Naive thymus-derived CD4-positive, alpha-beta T cell (primary cell): ENCODE data around the gene GDNF. TPM values are rescaled to one million over a fixed set of nuclear protein-coding genes. Genes with fewer than 3 reads are reported as not detected.

Experiments
- ATAC-seq: fragments of 150-1000 bp; cut with Tn5 transposase; 2 replicates; pipeline ENCODE4 v1.10.0; 2021; ENCODE audit warnings: mild to moderate bottlenecking, moderate library complexity
- CTCF ChIA-PET: fragments of 350-600 bp; sonication (Branson Sonifier 250); formaldehyde crosslinking; loops from one replicate; lab custom pipeline; 2021; ENCODE audit warnings: antibody characterized with exemption; lab: Charles Lee
- POLR2A ChIA-PET: fragments of 350-600 bp; sonication (Branson Sonifier 250); formaldehyde crosslinking; loops from one replicate; lab custom pipeline; 2021; ENCODE audit warnings: antibody characterized with exemption, inconsistent platforms; lab: Charles Lee
- DNase-seq, 9 donors: peaks; one replicate each; pipeline versions ENCODE4 v3.0.0 to v3.0.0-alpha.2; 2020 to 2022; ENCODE audit warnings: mixed read lengths in 1 of 9
- H3K27ac ChIP-seq: one replicate; pipeline ENCODE4 v1.7.0; 2013; ENCODE audit warnings: mild to moderate bottlenecking, low read depth, low read length, moderate library complexity
- H3K27me3 ChIP-seq, 2 donors: one replicate each; pipeline ENCODE4 v1.7.0; 2013; ENCODE audit warnings: low read length in 2 of 2, mild to moderate bottlenecking in 2 of 2, moderate library complexity in 2 of 2; ENCODE audit not compliant: control insufficient read depth in 2 of 2, insufficient read depth in 2 of 2
- H3K36me3 ChIP-seq, 3 experiments: 1 replicate in 2 of 3; 2 replicates in 1 of 3; pipeline ENCODE4 v1.7.0; 2013; ENCODE audit warnings: low read length in 3 of 3, mild to moderate bottlenecking in 3 of 3, moderate library complexity in 1 of 3; ENCODE audit not compliant: insufficient read depth in 3 of 3, control insufficient read depth in 2 of 3
- H3K4me1 ChIP-seq, 2 donors: one replicate each; pipeline ENCODE4 v1.7.0; 2013; ENCODE audit warnings: low read length in 2 of 2, mild to moderate bottlenecking in 2 of 2, moderate library complexity in 1 of 2; ENCODE audit not compliant: control insufficient read depth in 2 of 2, insufficient read depth in 2 of 2
- H3K4me3 ChIP-seq: 2 replicates; pipeline ENCODE4 v1.7.0; 2013; ENCODE audit warnings: mild to moderate bottlenecking, low read length
- H3K9me3 ChIP-seq, 3 experiments: 1 replicate in 2 of 3; 2 replicates in 1 of 3; pipeline ENCODE4 v1.7.0; 2013; ENCODE audit warnings: low read length in 3 of 3; ENCODE audit not compliant: control insufficient read depth in 2 of 3
- H3K27ac Mint-ChIP-seq, 9 donors: one replicate each; pipeline ENCODE4 v1.8.0; 2020 to 2022; ENCODE audit warnings: mixed read lengths in 9 of 9, mild to moderate bottlenecking in 8 of 9, moderate library complexity in 5 of 9, inconsistent platforms in 2 of 9
- H3K27me3 Mint-ChIP-seq, 5 donors: one replicate each; pipeline ENCODE4 v1.8.0; 2021 to 2022; ENCODE audit warnings: mixed read lengths in 5 of 5, mild to moderate bottlenecking in 1 of 5
- H3K36me3 Mint-ChIP-seq, 5 donors: one replicate each; pipeline ENCODE4 v1.8.0; 2020 to 2022; ENCODE audit warnings: mixed read lengths in 5 of 5, mild to moderate bottlenecking in 3 of 5, inconsistent platforms in 1 of 5
- H3K4me1 Mint-ChIP-seq, 7 donors: one replicate each; pipeline ENCODE4 v1.8.0; 2020 to 2022; ENCODE audit warnings: mixed read lengths in 7 of 7, mild to moderate bottlenecking in 3 of 7, inconsistent platforms in 1 of 7
- H3K4me3 Mint-ChIP-seq, 10 donors: one replicate each; pipeline ENCODE4 v1.8.0; 2020 to 2022; ENCODE audit warnings: mild to moderate bottlenecking in 10 of 10, mixed read lengths in 10 of 10, moderate library complexity in 6 of 10, inconsistent platforms in 2 of 10
- H3K9me3 Mint-ChIP-seq, 11 donors: one replicate each; pipeline ENCODE4 v1.8.0; 2020 to 2022; ENCODE audit warnings: mixed read lengths in 11 of 11, mild to moderate bottlenecking in 4 of 11, inconsistent platforms in 1 of 11, moderate library complexity in 1 of 11
- intact Hi-C, 2 donors: fragments of 100-400 bp; cut with micrococcal nuclease; formaldehyde crosslinking; loops; one replicate each; pipeline ENCODE4 v1.15.1; 2023
- polyA plus RNA-seq, 2 donors: library from polyadenylated mRNA; unstranded; fragments of 300-500 nt; fragmentation: Illumina TruSeq; gene quantifications; one replicate each; pipeline ENCODE4 v1.2.3, GENCODE V29; 2021
- total RNA-seq, 6 experiments: library from RNA in 5 of 6; stranded (reverse) in 5 of 6; gene quantifications; 1 replicate in 5 of 6; 2 replicates in 1 of 6; pipeline ENCODE4 v1.2.3 and lab custom pipeline; 2021 to 2026

The GDNF gene
- total and polyA plus RNA-seq, 7 experiments from 2014 or later, result not detected

DNA sequence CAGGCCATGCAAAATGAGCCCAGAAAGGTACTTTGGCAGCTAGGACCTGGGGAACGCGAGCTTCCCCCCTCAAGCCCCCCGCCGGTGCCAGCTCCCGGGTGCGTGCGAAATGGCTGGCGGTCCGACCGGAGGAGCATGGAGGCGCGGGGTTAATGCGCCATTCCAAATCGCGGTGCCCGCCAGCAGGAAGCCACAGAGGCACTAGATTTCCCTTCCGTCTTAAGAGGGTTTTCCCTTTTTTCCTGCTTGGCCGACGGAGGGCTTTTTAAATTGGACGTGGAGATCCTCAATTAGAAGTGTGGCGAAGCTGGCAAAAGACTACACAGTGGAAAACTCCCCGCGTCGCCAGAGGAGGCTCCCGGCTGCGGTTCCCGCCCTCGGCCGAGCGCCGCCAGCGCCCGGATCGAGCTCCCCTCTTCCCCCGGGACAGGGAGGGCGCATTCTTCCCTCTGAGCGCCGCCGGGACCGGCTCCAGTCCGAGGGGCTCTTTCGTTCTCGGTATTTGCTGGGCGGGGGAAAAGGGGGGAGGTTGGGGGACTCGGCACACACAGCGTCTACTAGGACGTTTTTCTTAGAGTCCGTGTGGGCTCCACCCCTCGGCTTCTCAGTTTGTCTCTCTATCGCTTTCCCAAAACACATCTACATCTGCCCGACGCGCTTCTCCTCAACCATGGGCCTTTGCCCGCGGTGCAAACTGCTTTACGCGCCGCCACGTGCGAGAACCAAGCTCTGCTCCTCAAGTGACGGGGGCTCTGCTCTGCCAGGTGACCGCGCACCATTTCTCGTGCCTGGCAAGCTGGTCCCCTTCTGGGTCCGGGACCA lies 3.0 kb downstream of the GDNF start:
- intact Hi-C loops, result loop anchor here in 1 of 2 donors (1.0 to 10.0 kb wide), 2 partner anchors 356 to 422 kb away; no protein-coding TSS in a partner anchor
- Histone ChIP-seq H3K4me3 (no peak overlapping the region), H3K36me3 (no peaks in the 10 kb centered on the region), H3K27ac (no peak overlapping the region), H3K4me1 (peaks cover 0 to 4% of the 10 kb centered on the region in 2 donors), H3K9me3 (no peaks in the 10 kb centered on the region), H3K27me3 (peaks cover 5 to 12% of the 10 kb centered on the region in 2 donors)
- peak in 1 of 9 donors; percentile 23 for DNase-seq
- peak overlapping the region in 7 of 10 donors; percentile 23 to 80 (median 65) for H3K4me3 Mint-ChIP-seq
- ATAC-seq, result no peak
- H3K27ac Mint-ChIP-seq, result no peak overlapping the region
- ChIA-PET POLR2A (no interaction called here), CTCF (no interaction called here)
- peaks cover 0 to 4% (median 0%) of the 10 kb centered on the region in 5 donors for H3K36me3 Mint-ChIP-seq
- peaks cover 76 to 89% (median 78%) of the 10 kb centered on the region in 5 donors for H3K27me3 Mint-ChIP-seq
- H3K9me3 Mint-ChIP-seq, result peaks cover 0 to 9% (median 0%) of the 10 kb centered on the region in 11 donors
- peaks cover 14 to 34% (median 29%) of the 10 kb centered on the region in 7 donors for H3K4me1 Mint-ChIP-seq

GRCh38 chr5:37836235-37836591 lies 3.6 kb downstream of the GDNF start:
- intact Hi-C loops, result loop anchor here in 1 of 2 donors (10.0 kb wide), 1 partner anchor 421 kb away; no protein-coding TSS in a partner anchor
- no peaks in the 10 kb centered on the region for H3K36me3 ChIP-seq
- DNase-seq, result no peak
- no peak overlapping the region for H3K4me3 ChIP-seq
- peaks cover 14 to 34% (median 29%) of the 10 kb centered on the region in 7 donors for H3K4me1 Mint-ChIP-seq
- H3K36me3 Mint-ChIP-seq, result peaks cover 0 to 2% (median 0%) of the 10 kb centered on the region in 5 donors
- peak overlapping the region in 3 of 10 donors; percentile 23 to 65 (median 56) for H3K4me3 Mint-ChIP-seq
- H3K9me3 Mint-ChIP-seq, result peaks cover 0 to 7% (median 0%) of the 10 kb centered on the region in 11 donors
- no peaks in the 10 kb centered on the region for H3K9me3 ChIP-seq
- CTCF ChIA-PET, result no interaction called here
- peaks cover 70 to 88% (median 80%) of the 10 kb centered on the region in 5 donors for H3K27me3 Mint-ChIP-seq
- no peak overlapping the region for H3K27ac Mint-ChIP-seq
- no peak overlapping the region for H3K27ac ChIP-seq
- ATAC-seq, result no peak
- H3K27me3 ChIP-seq, result peaks cover 5 to 9% of the 10 kb centered on the region in 2 donors
- POLR2A ChIA-PET, result no interaction called here
- peaks cover 0 to 4% of the 10 kb centered on the region in 2 donors for H3K4me1 ChIP-seq

- no peak overlapping the region for H3K4me3 ChIP-seq
- POLR2A ChIA-PET, result no interaction called here
- peaks cover 4 to 5% of the 10 kb centered on the region in 2 donors for H3K27me3 ChIP-seq
- H3K9me3 ChIP-seq, result no peaks in the 10 kb centered on the region
- H3K27ac ChIP-seq, result no peak overlapping the region
- DNase-seq (no peak), ATAC-seq (no peak)
- intact Hi-C loops, result loop anchor here in 1 of 2 donors (10.0 kb wide), 1 partner anchor 421 kb away; no protein-coding TSS in a partner anchor
- peaks cover 67 to 86% (median 80%) of the 10 kb centered on the region in 5 donors for H3K27me3 Mint-ChIP-seq
- H3K9me3 Mint-ChIP-seq, result peaks cover 0 to 7% (median 0%) of the 10 kb centered on the region in 11 donors
- no peaks in the 10 kb centered on the region for H3K36me3 Mint-ChIP-seq
- H3K4me1 Mint-ChIP-seq, result peaks cover 14 to 31% (median 26%) of the 10 kb centered on the region in 7 donors
- H3K36me3 ChIP-seq, result no peaks in the 10 kb centered on the region
- peak overlapping the region in 2 of 10 donors; percentile 23 to 31 for H3K4me3 Mint-ChIP-seq
- H3K4me1 ChIP-seq, result peaks cover 0 to 4% of the 10 kb centered on the region in 2 donors
- CTCF ChIA-PET, result no interaction called here
- H3K27ac Mint-ChIP-seq, result no peak overlapping the region
These were observed 4.4 kb downstream of the GDNF start for GRCh38 chr5:37835380-37835973.

DNA sequence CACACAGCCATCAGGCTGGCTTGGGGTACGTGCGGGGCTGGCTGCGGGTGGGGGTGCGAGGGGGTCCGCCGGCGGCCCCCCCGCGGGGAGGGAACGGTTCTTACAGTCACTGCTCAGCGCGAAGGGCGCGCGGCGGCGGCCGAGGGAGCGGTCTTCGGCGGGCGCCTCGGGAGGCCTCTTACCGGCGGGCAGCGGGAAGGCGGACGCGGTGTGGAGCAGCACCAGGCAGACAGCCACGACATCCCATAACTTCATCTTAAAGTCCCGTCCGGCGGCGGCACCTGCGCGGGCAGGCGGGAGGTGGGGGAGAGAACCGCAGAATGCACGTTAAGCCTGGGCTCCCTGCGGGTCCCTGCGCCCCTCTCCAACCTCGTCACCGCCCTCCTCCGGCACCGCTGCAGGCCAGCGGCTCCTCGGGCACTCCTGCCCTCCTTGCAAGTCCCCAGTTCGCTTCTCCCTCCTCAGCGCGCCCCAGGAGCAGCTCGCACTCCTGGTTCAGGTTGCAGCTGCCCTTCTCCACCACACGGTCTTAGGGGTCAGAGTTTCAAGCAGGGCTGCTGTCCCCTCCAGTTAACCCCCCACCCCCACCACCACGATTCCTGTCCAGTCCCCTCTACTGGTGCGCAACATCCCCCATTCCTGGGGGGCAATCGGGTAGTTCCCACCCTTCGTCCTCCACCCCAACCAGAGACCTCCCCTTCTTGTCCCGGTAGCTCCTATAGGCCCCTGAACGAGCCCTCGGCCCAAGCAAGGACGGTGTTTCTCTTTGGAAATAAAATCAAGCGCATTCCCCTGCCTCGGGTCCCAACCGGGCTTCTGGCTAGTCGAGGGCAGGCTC lies 5.1 kb downstream of the GDNF start:
- no peak for ATAC-seq
- CTCF ChIA-PET, result no interaction called here

GRCh38 chr5:37833990-37834389 lies 5.9 kb downstream of the GDNF start:
- Mint-ChIP-seq H3K4me3 (no peak overlapping the region), H3K4me1 (peaks cover 13 to 29% (median 24%) of the 10 kb centered on the region in 7 donors), H3K9me3 (peaks cover 0 to 6% (median 0%) of the 10 kb centered on the region in 11 donors), H3K36me3 (no peaks in the 10 kb centered on the region), H3K27ac (no peak overlapping the region), H3K27me3 (peaks cover 72 to 87% (median 86%) of the 10 kb centered on the region in 5 donors)
- intact Hi-C loops, result loop anchor here in 1 of 2 donors (10.0 kb wide), 1 partner anchor 419 kb away; no protein-coding TSS in a partner anchor
- Histone ChIP-seq H3K4me1 (peaks cover 0 to 4% of the 10 kb centered on the region in 2 donors), H3K9me3 (no peaks in the 10 kb centered on the region), H3K27me3 (peaks cover 4 to 5% of the 10 kb centered on the region in 2 donors), H3K36me3 (no peaks in the 10 kb centered on the region), H3K4me3 (no peak overlapping the region), H3K27ac (no peak overlapping the region)
- CTCF ChIA-PET, result no interaction called here
- ATAC-seq, result no peak
- POLR2A ChIA-PET, result no interaction called here
- DNase-seq, result no peak

More for the DNA sequence above, 5.1 kb downstream of the GDNF start:
- H3K4me3 Mint-ChIP-seq, result no peak overlapping the region
- H3K27me3 Mint-ChIP-seq, result peaks cover 72 to 88% (median 85%) of the 10 kb centered on the region in 5 donors
- Histone ChIP-seq H3K27me3 (peaks cover 4 to 5% of the 10 kb centered on the region in 2 donors), H3K4me1 (peaks cover 0 to 4% of the 10 kb centered on the region in 2 donors), H3K36me3 (no peaks in the 10 kb centered on the region), H3K9me3 (no peaks in the 10 kb centered on the region), H3K27ac (no peak overlapping the region), H3K4me3 (no peak overlapping the region)
- POLR2A ChIA-PET, result no interaction called here
- DNase-seq, result peak in 1 of 9 donors; percentile 21
- H3K36me3 Mint-ChIP-seq, result no peaks in the 10 kb centered on the region
- no peak overlapping the region for H3K27ac Mint-ChIP-seq
- peaks cover 0 to 7% (median 0%) of the 10 kb centered on the region in 11 donors for H3K9me3 Mint-ChIP-seq
- H3K4me1 Mint-ChIP-seq, result peaks cover 14 to 31% (median 25%) of the 10 kb centered on the region in 7 donors
- intact Hi-C loops, result loop anchor here in 1 of 2 donors (10.0 kb wide), 1 partner anchor 420 kb away; no protein-coding TSS in a partner anchor
